Kasumi-1 (cell line): Measurements from ENCODE around the gene ORC6.
A peak's percentile ranks its signal among the peaks of the same experiment; 100 is the strongest.

Experiments used
- DNase-seq, 2 experiments: peaks; one replicate each; lab custom pipeline; 2025; lab: John Stamatoyannopoulos, UW

ORC6 gene

DNA sequence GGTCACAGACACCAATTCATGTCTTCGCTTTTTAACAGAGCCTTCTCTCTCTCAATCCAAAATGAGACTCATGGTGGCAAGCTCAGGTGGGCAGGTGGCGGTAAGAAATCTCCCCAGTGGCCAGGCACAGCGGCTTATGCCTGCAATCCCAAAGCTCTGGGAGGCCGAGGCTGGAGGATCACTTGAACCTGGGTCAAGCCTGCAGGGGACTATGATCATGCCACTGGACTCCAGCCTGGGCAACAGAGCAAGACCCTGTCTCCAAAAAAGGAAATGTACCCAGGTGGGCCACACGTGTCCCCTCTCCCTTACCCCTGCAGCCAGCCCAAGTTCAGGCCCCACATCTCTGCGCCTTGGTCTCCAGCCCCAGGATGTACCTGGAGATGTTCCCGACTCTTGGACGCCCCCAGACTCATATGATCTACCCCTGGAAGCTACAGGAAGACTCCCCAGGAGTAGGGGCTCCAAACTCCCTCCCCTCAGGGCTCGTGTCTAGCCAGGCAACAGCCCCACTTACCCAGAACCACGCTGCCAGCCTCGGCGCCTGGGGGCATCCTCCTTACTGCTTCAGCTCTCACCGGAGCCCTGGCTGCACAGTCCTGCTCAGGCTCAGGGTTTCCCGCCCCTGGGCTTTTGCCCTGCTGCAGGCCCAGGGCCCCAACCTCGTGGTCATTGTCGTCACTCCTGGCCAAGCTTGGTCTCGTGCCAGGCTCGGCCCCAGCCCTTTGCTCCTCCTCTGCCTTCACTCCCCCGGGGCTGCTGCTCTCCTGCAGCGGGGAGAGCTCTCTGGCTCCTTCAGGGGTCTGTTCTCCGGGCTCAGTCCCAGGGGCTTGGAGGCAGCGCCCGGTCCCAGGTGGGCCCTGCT lies 42.5 kb downstream of the ORC6 start:
- DNase-seq: no peak

DNA sequence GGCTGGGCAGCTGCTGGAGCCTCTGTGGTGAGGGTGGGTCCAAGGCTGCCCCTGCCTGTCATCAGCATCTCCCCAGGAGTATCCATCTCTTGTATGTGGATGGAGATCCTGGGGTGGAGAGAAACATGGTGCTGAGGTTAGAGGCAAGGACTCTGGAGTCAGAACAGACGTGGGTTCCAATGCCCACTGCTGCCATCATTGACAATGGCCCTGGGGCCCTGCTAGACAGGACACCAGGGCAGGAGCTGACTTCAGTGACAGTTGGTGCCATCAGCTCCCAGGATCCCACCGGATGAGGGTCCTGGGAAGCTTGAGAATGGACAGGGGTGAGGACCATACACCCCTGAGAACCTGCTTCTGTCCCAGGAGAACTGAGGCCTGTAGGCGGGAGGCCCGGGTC lies 43.1 kb downstream of the ORC6 start:
- no peak for DNase-seq

DNA sequence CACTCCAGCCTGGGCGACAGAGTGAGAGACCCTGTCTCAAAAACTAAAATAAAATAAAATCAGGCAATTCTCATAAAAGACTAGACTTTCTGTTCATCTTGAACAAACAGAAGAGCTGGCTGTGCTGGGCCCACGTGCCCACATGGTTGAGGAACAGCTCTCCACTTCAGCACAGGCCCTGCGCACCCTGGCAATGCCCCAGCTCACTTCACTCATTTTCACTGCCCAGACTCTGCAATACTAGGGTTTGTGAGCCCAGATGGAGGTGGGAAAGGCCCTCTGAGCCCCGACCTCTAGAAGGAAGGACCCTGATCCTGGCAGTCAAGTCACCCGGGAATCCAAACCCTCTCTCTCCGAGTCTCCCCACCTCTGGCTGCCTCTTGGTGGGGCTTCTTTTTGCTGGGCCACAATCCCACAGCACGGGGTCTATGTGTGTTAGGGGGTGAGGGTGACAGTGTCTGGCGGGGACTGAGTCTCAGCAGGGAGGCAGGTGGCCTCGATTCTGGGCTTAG lies 43.9 kb downstream of the ORC6 start:
- DNase-seq: no peak

DNA sequence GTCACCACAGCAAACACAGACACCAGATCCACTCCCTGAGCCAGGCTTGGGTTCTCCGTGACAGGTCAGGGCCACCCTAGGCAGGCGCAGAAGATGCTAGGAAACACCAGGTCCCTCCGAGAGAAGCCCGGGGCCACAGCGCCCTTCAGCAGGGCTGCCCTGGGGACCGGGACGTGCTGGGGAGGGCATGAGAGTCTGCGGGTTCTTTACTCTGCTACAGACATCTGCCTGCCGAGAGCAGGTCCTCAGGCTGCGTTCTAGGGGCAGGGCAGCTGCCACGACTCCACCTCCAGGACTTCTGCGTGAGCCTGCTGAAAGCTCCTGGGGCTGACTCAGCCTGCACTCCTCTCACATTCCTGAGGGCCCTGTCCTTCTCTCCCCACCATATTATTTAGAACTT lies 47.2 kb downstream of the ORC6 start:
- DNase-seq: no peak

DNA sequence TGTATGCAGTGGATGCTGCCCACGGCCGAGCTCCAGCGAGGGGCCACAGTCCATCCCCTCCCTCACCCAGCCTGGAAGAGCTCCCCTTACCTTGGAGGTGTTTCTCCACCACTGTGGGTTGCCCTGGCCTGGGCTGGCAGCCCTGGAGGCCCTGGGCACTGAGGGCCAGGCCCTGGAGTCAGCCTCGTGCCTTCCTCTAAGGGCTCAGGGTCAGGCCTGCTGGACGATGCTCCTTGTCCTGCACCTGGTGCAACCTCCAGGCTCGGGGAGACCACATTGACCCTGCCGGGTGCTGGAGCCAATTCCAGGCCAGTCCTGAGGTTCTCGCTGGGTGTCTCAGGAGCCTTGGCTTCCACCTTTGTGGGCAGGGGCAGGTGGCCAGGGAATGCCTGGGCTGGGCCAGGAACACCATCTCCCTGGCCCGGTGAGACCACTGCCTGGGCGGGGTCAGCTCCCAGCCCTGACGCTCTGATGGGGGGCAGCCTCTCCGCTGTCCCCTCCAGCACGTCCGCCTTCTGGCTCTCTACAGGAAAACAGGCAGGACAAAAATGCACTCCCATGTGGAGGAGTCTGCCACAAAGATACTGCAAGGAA lies 48.3 kb downstream of the ORC6 start:
- no peak for DNase-seq

DNA sequence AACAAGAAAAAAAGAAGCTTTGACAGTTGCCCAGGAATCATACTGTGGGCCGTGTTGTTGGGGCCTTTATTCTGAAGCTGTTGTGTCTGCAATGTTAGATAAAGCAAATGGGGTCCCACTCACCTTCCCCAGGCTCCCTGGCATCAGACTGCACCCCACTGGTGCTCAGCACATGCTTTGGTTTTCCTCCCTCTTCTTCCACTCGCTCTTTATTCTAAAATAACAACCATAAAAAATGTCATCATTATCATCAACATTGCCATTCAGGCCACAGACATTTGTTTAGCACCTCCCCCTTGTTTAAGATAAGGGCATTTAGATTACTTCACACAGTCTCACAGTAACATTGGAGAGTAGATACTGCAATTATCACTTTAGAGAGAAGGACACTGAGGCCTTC lies 50.5 kb downstream of the ORC6 start:
- no peak for DNase-seq

DNA sequence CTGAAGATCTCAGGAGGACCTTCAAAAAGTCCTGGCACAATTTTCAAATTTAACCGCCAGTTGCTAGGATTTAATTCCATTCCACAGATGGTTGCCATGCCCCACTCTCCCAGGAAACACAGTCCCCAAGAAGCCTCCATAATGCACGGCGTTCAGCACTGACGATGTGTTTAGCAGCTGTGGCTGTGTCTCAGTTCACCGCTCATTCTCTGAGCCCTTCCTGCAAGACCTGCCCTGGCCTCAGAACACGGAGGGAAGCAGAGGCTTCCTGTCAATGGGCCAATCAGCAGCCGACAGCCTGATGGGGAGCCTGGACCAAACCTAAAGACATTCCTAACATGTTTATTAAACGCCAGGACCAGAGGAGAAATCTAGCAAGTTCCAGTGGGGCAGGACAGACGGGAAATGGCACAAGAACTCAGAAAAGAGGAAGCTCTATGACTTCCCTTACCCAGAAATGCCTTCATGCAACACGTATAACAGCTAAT lies 53.8 kb downstream of the ORC6 start:
- peak; percentile 70 to 79 for DNase-seq

DNA sequence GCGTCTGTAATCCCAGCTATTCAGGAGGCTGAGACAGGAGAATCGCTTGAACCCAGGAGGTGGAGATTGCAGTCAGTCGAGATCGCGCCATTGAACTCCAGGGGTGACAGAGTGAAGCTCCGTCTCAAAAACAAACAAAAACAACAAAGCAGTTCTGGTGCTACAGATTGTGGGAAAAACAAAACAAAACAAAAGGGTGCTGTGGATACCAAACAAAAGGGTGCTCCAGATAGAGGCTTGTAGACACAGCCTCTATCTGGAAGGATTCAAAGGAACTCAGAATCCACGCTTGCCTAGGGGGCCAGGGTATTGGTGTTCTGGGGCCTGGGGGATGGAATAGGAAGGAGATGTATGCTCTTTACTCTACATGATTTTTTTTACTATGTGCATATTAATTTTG lies 56.2 kb downstream of the ORC6 start:
- DNase-seq: no peak

DNA sequence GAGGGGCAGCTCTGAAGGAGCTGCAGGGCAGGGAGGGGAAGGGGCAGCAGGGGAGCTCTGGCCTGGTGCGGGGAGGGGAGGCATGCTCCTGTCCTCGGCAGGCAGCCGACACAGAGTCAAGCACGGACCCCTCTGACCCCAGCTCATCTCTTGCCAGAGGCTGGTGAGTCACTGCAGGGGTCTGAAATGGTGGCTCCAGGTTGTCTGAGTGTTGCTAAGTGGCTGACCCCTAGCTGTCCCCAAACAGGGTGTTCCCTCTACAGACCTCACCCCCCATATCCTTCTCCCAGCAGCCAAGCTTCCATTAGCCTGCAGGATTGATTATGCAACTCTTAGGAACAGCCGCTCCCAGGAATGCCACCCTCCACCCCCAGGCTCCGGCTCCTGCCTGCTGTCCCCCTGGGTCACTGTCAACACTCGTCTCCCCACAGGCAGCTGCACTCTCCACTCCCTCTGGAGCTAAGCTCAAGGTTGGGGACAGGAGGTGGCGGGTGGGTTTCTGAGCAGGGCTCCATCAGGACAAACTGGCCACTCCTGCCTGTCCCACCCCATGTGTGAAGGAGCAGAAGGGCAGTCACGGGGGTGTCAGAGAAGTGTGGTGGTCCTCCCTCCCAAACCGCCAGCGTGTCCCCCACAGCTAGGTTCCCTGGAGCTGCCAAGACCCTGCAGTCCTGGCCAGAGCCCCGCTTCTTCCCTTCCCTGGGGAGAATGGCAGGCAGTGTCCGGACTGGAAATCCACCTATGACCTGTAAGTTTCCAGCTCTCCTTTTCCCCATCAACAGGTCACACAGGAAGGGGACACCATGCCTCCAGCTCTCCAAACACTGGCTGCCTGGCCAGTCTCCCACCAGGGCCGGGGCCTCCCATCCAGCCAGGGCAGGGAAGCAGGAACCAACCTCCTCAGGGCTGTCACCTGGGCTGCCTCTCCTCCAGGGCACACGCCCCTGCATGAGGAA lies 57.6 kb downstream of the ORC6 start:
- DNase-seq: no peak
